Measurements from ENCODE around the gene ZFP91.

ZFP91 gene

GRCh38 chr11:58632510-58632909 lies 53.6 kb downstream of the ZFP91 start:
- DNase-seq = no peak

GRCh38 chr11:58636587-58636986 lies 57.7 kb downstream of the ZFP91 start:
- no peak for DNase-seq

- DNase-seq = no peak
These were observed 58.5 kb downstream of the ZFP91 start for GRCh38 chr11:58637371-58637770.

- DNase-seq = no peak
These were observed 60.2 kb downstream of the ZFP91 start for GRCh38 chr11:58639103-58639502.

GRCh38 chr11:58639669-58640068 lies 60.8 kb downstream of the ZFP91 start:
- no peak for DNase-seq

GRCh38 chr11:58640386-58641023 lies 61.6 kb downstream of the ZFP91 start:
- no peak for DNase-seq

- no peak for DNase-seq
These were observed 62.5 kb downstream of the ZFP91 start for GRCh38 chr11:58641341-58641740.

GRCh38 chr11:58641803-58642581 lies 63.1 kb downstream of the ZFP91 start:
- no peak for DNase-seq

GRCh38 chr11:58645854-58646253 lies 67.0 kb downstream of the ZFP91 start:
- DNase-seq = no peak

- no peak for DNase-seq
These were observed 68.4 kb downstream of the ZFP91 start for GRCh38 chr11:58647141-58647699.

- no peak for DNase-seq
These were observed 69.0 kb downstream of the ZFP91 start for GRCh38 chr11:58647866-58648265.

- no peak for DNase-seq
These were observed 70.8 kb downstream of the ZFP91 start for GRCh38 chr11:58649623-58650022.

GRCh38 chr11:58650496-58650895 lies 71.6 kb downstream of the ZFP91 start:
- no peak for DNase-seq

- peak; percentile 2 for DNase-seq
These were observed 73.9 kb downstream of the ZFP91 start for GRCh38 chr11:58652726-58653280.

GRCh38 chr11:58654079-58654907 lies 75.4 kb downstream of the ZFP91 start:
- peak; percentile 77 for DNase-seq

GRCh38 chr11:58654908-58655296 lies 76.0 kb downstream of the ZFP91 start:
- no peak for DNase-seq

GRCh38 chr11:58656348-58656747 lies 77.5 kb downstream of the ZFP91 start:
- no peak for DNase-seq

- no peak for DNase-seq
These were observed 79.8 kb downstream of the ZFP91 start for GRCh38 chr11:58658623-58659022.

GRCh38 chr11:58659404-58659803 lies 80.5 kb downstream of the ZFP91 start:
- no peak for DNase-seq

- no peak for DNase-seq
These were observed 81.2 kb downstream of the ZFP91 start for GRCh38 chr11:58659910-58660570.

Measured in fibroblast of skin of scalp (primary cell).